Central memory CD8-positive, alpha-beta T cell (primary cell): Measurements from ENCODE around the gene BSCL2.
"Not testable (repeated sequence)": the region's sequence is repeated elsewhere in the genome, so short reads cannot be mapped to it uniquely, and the experiment has no call there.

Source experiments
- ATAC-seq: fragments of 150-1000 bp; cut with Tn5 transposase; replicated peaks from 2 replicates; pipeline ENCODE4 v1.10.0; 2022; ENCODE audit warnings: mild to moderate bottlenecking, moderate FRiP score, moderate number of reproducible peaks; ENCODE audit not compliant: poor library complexity, severe bottlenecking; ENCODE audit errors: extremely low read depth
- DNase-seq, 2 donors: peaks; one replicate each; pipeline ENCODE4 v3.0.0; 2021; ENCODE audit warnings: low spot score in 2 of 2
- H3K27ac Mint-ChIP-seq: one replicate; pipeline ENCODE4 v1.8.0; 2022; ENCODE audit warnings: low read depth, mild to moderate bottlenecking, moderate library complexity, mixed read lengths
- H3K27me3 Mint-ChIP-seq: one replicate; pipeline ENCODE4 v1.8.0; 2022; ENCODE audit warnings: mixed read lengths
- H3K36me3 Mint-ChIP-seq: one replicate; pipeline ENCODE4 v1.8.0; 2022; ENCODE audit warnings: mild to moderate bottlenecking, moderate library complexity, mixed read lengths; ENCODE audit not compliant: insufficient read depth
- H3K4me1 Mint-ChIP-seq: one replicate; pipeline ENCODE4 v1.8.0; 2022; ENCODE audit warnings: mixed read lengths
- H3K4me3 Mint-ChIP-seq: one replicate; pipeline ENCODE4 v1.8.0; 2022; ENCODE audit warnings: mild to moderate bottlenecking, moderate library complexity, mixed read lengths
- H3K9me3 Mint-ChIP-seq: one replicate; pipeline ENCODE4 v1.8.0; 2022; ENCODE audit warnings: mixed read lengths

Gene BSCL2

GRCh38 chr11:62693624-62694023, 13.6 kb downstream of the BSCL2 start:
- not testable (repeated sequence) for H3K27ac Mint-ChIP-seq, DNase-seq, H3K4me1 Mint-ChIP-seq, H3K27me3 Mint-ChIP-seq, H3K4me3 Mint-ChIP-seq, H3K9me3 Mint-ChIP-seq, H3K36me3 Mint-ChIP-seq, ATAC-seq

- Mint-ChIP-seq H3K4me1 (peaks cover 3% of the 10 kb centered on the region), H3K27me3 (no peaks in the 10 kb centered on the region), H3K4me3 (no peak within 1 kb of the TSS), H3K36me3 (peaks cover 4% of the 10 kb centered on the region), H3K9me3 (no peaks in the 10 kb centered on the region), H3K27ac (no peak within 1 kb of the TSS)
- no peak for ATAC-seq
- DNase-seq: no peak
Observed at GRCh38 chr11:62689421-62690183, 17.6 kb downstream of the BSCL2 start, which contains the start of gene LRRN4CL. Gene LRRN4CL (minus strand): TSS chr11:62689530. CDS start chr11:62688508, 1,022 bp downstream.

- Mint-ChIP-seq H3K4me1 (no peaks in the 10 kb centered on the region), H3K27me3 (no peaks in the 10 kb centered on the region), H3K4me3 (no peak overlapping the region), H3K9me3 (no peaks in the 10 kb centered on the region), H3K36me3 (peaks cover 4% of the 10 kb centered on the region), H3K27ac (no peak overlapping the region)
- ATAC-seq: no peak
- DNase-seq: no peak
Observed at GRCh38 chr11:62688491-62688890, 18.7 kb downstream of the BSCL2 start.

DNA sequence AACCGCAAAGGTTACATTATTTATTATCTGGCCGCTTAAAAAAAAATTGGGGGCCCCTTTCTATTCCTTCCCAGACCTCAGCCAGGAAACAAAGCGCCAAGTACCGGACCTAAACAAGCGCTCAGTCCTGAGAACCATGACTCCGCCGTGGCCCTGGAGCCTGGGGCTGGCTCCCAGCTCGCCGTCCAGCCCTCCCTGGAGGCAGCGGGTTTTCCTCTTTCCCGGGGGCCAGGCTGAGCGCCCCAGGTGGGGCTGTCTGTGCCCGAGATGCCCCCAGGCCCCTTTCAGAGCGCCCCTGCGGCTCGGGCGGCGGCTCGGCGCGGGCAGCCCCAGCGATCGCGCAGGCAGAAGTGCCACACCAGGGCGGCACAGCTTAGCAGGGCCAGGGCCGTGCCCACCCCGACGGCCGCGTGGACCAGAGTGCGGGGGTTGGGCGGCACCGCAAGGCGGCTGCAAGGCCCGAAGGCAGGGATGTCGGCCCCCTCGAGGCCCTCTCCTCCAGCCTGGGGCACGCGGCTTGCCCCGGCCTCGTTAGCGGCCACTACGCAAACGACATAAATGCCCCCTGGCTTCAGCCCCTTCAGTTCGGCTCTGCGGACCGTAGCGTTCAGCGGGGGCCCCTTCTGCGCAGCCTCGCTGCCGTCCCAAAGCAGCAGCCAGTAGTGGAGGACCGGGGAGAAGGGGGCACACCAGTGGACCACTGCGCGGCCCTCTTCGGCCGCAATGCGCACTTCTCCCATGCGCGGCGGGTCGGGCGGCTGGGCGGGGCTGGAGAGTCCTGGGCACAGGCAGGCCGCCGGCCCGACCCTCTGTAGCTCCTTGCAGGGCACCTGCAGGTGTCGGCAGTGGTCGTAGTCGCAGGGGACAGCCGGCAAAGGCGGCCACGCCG, 19.5 kb downstream of the BSCL2 start:
- Mint-ChIP-seq H3K4me1 (no peaks in the 10 kb centered on the region), H3K27me3 (no peaks in the 10 kb centered on the region), H3K36me3 (peaks cover 4% of the 10 kb centered on the region), H3K27ac (no peak overlapping the region), H3K9me3 (no peaks in the 10 kb centered on the region), H3K4me3 (no peak overlapping the region)
- DNase-seq (no peak), ATAC-seq (no peak)

DNA sequence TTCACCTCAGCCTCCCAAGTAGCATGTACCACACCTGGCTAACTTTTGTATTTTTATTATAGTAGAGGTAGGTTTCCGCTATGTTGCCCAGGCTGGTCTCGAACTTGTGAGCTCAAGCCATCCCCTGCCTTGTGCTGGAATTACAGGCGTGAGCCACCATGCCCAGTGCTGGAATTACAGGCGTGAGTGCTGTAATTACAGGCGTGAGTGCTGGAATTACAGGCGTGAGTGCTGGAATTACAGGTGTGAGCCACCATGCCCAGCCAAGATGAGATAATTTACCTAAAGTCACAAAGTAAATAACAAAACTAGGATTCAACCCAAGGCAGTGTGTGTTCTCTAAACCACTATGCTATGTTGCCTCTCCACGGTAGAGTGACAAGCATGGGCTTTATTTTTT, 24.7 kb downstream of the BSCL2 start:
- no peak overlapping the region for H3K4me3 Mint-ChIP-seq
- no peaks in the 10 kb centered on the region for H3K9me3 Mint-ChIP-seq
- no peaks in the 10 kb centered on the region for H3K27me3 Mint-ChIP-seq
- H3K36me3 Mint-ChIP-seq: peaks cover 9% of the 10 kb centered on the region
- no peak overlapping the region for H3K27ac Mint-ChIP-seq
- H3K4me1 Mint-ChIP-seq: peaks cover 16% of the 10 kb centered on the region
- DNase-seq (no peak), ATAC-seq (no peak)

GRCh38 chr11:62680825-62681240, 26.4 kb downstream of the BSCL2 start:
- Mint-ChIP-seq H3K4me1 (peaks cover 29% of the 10 kb centered on the region), H3K36me3 (peaks cover 16% of the 10 kb centered on the region), H3K4me3 (peak overlapping the region; percentile 58), H3K9me3 (no peaks in the 10 kb centered on the region), H3K27ac (peak overlapping the region; percentile 72), H3K27me3 (no peaks in the 10 kb centered on the region)
- ATAC-seq (peak; percentile 50), DNase-seq (no peak)

DNA sequence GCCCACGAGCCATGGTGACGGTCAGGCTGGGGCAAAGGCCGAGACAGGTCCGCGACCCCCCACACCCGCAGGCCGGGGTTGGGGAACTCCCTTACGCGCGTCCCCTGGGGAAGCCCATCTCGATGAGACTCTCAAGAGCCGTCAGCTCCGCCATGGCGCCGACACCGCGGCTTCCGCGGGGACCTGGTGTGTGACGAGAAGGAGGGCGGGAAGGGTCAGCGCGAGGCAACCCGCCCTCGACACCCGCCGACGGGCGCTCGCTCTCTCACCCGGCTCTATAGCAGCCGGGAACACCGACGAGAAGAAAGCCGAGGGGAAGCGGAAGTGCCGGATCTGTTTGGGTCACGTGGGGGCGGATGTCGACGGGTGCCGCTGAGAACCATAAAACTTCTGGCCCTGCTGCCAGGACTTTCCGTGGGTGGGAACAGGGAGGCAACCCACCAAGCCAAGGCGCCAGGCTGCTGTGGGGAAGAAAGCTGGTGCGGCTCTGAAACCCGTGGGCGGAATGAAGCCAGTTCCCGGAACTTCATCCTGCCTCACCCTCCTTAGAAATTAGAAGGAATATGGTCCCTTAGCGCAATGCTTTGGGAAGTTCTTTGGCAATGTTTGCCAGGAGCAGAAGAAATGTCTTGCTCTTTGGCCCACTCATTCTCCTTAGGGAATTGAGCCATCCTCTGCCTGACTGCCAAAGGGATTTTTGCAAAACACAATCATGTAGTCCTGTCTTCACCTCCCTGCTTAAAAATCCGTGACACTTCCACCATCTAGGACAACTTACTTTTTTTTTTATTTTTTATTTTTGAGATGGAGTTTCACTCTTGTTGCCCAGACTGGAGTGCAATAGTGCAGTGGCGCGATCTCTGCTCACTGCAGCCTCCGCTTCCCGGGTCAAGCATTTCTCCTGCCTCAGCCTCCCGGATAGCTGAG, 28.2 kb downstream of the BSCL2 start, which contains the start of gene UBXN1:
UBXN1 (minus strand) TSS at position 304 of the 927 bp plus-strand sequence; CDS start at position 154, 150 bp downstream.
- Mint-ChIP-seq H3K36me3 (peaks cover 26% of the 10 kb centered on the region), H3K9me3 (no peaks in the 10 kb centered on the region), H3K27ac (peak within 1 kb of the TSS; percentile 89), H3K4me1 (peaks cover 34% of the 10 kb centered on the region), H3K4me3 (peak within 1 kb of the TSS; percentile 92), H3K27me3 (no peaks in the 10 kb centered on the region)
- DNase-seq: peak; percentile 66 to 68
- ATAC-seq: peak; percentile 83

- H3K9me3 Mint-ChIP-seq: no peaks in the 10 kb centered on the region
- no peaks in the 10 kb centered on the region for H3K27me3 Mint-ChIP-seq
- peaks cover 34% of the 10 kb centered on the region for H3K4me1 Mint-ChIP-seq
- peak overlapping the region; percentile 89 for H3K27ac Mint-ChIP-seq
- H3K36me3 Mint-ChIP-seq: peaks cover 26% of the 10 kb centered on the region
- no peak for ATAC-seq
- no peak for DNase-seq
- H3K4me3 Mint-ChIP-seq: peak overlapping the region; percentile 92
Observed at GRCh38 chr11:62678433-62678769, 28.8 kb downstream of the BSCL2 start.

GRCh38 chr11:62677714-62678113, 29.5 kb downstream of the BSCL2 start:
- Mint-ChIP-seq H3K27ac (peak overlapping the region; percentile 89), H3K4me3 (peak overlapping the region; percentile 92), H3K36me3 (peaks cover 28% of the 10 kb centered on the region), H3K27me3 (no peaks in the 10 kb centered on the region), H3K4me1 (peaks cover 34% of the 10 kb centered on the region), H3K9me3 (no peaks in the 10 kb centered on the region)
- DNase-seq: no peak
- no peak for ATAC-seq

- peak overlapping the region; percentile 16 for H3K27ac Mint-ChIP-seq
- no peaks in the 10 kb centered on the region for H3K9me3 Mint-ChIP-seq
- H3K27me3 Mint-ChIP-seq: no peaks in the 10 kb centered on the region
- no peak for DNase-seq
- peak overlapping the region; percentile 92 for H3K4me3 Mint-ChIP-seq
- peaks cover 34% of the 10 kb centered on the region for H3K4me1 Mint-ChIP-seq
- peaks cover 31% of the 10 kb centered on the region for H3K36me3 Mint-ChIP-seq
- no peak for ATAC-seq
Observed at GRCh38 chr11:62677156-62677555, 30.1 kb downstream of the BSCL2 start.

DNA sequence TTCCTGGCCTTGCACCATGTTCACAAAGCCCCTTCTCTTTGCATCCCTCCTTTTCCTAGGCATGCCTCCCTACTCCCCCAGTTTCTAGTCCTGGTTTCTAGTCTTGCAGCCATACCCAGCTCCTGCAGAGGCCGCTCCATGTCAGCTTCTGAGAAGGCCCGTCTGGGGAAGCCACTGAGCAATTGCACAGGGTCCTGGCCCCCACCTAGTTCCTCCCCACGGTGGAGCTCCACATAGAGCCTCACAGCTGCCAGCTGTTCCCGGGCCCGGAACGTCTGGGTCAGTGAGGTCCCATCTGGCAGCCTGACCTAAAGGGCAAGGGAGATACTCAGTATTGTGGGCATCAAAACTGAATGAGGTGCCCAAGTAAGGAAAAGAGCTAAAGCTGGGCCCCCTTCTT, 30.5 kb downstream of the BSCL2 start:
- H3K4me1 Mint-ChIP-seq: peaks cover 35% of the 10 kb centered on the region
- peak overlapping the region; percentile 92 for H3K4me3 Mint-ChIP-seq
- H3K27ac Mint-ChIP-seq: peak overlapping the region; percentile 16
- H3K9me3 Mint-ChIP-seq: no peaks in the 10 kb centered on the region
- no peaks in the 10 kb centered on the region for H3K27me3 Mint-ChIP-seq
- ATAC-seq (no peak), DNase-seq (no peak)
- H3K36me3 Mint-ChIP-seq: peaks cover 33% of the 10 kb centered on the region

DNA sequence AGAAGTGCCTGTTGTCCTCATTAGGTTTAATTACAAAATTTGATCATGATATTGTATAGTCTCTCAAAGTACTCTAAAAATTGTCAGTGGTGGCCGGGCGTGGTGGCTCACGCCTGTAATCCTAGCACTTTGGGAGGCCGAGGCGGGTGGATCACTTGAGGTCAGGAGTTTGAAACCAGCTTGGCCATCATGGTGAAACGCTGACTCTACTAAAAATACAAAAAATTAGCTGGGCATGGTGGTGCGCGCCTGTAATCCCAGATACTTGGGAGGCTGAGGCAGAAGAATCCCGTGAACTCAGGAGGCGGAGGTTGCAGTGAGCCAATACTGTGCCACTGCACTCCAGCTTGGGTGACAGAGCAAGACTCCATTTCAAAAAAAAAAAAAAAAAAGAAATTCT, 31.8 kb downstream of the BSCL2 start:
- H3K4me3 Mint-ChIP-seq, H3K9me3 Mint-ChIP-seq, ATAC-seq, H3K27me3 Mint-ChIP-seq, H3K27ac Mint-ChIP-seq, DNase-seq: not testable (repeated sequence)
- H3K36me3 Mint-ChIP-seq: peaks cover 34% of the 10 kb centered on the region
- H3K4me1 Mint-ChIP-seq: peaks cover 47% of the 10 kb centered on the region
